NK-92 (cell line): Measurements from ENCODE around the gene PRKCQ.

Source experiments
- DNase-seq: peaks from one replicate; lab custom pipeline; 2025; ENCODE audit not compliant: unreplicated experiment; lab: John Stamatoyannopoulos, UW

The PRKCQ gene

DNA sequence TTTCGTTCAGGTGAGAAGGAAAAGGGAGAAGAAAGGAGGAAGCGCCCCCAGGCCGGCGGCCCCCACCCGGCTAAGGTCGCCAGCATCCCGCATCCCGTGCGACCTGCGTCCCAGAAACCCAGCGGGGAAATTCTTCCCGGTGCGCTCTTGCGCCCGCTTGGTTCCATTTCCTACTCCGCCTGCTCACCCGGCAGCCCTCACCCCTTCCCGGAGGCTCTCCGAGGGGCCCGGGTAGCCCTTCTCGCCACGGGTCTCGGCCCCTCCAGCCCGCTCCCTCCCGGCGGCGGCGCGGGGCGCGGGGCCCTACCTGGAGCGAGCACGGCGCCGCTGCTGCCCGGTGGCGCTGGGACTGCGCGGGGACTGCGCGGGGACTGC, at the start of gene PRKCQ:
PRKCQ (minus strand) TSS at position 373 of the 375 bp plus-strand sequence. CDS start 65,141 bp downstream, outside the sequence.
- no peak for DNase-seq

DNA sequence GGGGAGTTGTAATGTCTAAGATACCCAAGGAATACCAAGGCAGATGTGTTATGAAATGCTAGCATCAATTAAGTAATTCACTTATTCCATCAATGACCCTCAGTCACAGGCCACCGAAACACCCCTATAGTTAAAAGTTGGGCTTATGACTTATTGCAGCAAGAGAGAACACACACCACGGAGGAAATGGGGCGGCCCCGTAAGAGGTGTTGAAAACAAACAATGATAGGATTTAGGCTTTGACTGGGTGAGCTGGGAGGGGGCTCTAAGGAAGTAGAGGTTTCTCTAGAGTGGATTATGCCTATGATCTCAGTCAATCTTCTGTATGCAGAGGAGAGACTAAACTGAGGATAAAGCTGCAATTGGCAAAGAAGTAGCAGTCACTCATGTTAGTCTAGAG, 45.4 kb upstream of the PRKCQ start:
- DNase-seq: no peak

DNA sequence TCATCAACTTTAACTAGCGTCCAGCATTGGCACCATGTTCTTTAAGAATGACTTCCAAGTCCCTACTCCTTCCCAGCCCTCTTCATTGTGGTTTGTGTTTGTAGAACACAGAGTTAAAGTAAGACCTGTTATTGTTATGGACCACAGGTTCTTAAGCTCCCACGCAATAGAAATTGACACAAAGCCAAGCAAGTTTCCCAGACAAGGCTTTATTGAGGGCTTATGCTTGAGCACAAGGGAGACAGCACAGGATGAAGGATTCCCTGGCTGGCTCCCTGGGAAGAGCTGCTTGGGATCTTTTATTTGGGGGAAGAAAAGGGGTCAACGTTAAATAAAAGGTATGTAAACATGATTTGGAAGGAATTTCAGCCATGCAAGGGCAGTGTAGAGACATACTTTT, 44.3 kb upstream of the PRKCQ start:
- no peak for DNase-seq

DNA sequence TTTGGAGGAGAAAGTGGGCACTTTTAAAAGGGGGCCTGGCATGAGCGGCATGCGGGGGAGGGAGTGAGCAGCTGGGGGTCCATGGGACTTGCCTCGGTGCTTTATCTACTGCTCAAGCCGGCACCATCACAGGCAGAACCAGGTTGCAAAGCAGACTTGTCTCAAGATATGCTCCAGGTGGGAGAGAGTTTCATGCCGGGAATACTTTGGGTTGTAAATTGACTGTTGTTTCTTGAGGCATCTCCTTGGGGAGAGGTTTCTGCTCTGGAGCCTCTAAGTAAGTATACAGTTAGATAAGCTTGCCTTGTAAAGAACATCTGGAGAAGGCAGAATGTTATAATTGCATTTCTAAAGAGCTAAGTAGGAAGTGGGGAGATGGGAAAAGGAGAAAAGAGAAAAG, 42.8 kb upstream of the PRKCQ start:
- no peak for DNase-seq

DNA sequence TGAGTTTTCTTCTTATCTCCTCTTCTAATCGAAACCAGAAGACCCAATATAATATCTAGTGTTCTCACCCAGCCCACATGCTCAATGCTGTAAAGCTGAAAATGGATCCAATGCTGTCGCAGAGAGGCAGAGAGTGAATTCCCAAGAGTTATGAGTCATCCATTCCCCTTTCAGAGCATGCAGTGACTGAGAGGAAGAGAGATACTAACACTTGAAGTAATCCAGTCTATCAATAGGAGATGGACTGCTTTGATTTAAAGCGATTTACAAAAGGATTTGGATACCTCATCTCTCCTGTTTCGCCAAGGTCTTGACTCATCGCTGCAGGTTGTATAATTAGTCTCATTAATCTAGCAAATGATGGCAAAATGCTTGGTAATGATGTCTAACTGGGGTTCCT, 41.5 kb upstream of the PRKCQ start:
- no peak for DNase-seq

DNA sequence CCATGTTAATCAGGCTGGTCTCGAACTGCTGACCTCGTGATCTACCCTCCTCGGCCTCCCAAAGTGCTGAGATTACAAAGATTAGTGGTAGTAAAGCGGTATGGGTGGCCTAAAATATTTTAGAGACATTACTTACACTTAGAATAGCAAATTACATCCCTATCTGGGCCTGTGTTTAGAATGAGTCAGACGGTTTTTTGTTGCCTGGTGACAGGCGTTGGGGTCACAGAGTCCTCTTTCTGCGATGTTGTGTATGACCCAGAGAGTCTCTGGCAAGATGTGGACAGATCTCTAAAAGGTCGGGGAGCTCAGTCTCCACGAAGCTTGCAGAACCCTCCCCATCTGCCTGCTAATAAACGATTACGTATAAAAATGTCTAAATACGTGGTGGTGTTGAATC, 39.6 kb upstream of the PRKCQ start:
- DNase-seq: no peak

DNA sequence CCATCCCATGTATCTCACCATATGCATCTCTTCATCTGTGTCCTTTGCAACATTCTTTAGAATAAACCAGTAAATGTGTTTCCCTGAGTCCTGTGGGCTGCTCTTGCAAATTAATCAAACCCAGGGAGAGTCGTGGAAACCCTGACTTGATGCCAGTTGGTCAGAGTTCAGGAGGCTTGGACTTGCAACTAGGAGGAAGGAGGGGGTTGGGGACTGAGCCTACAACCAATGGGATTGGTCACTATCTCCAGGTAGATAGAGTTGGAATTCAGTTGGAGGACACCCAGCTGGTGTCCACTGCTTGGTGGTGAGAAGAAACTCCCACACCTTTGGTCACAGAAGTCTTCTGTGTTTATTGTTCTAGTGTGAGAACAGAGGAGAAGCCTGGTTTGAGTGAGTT, 38.3 kb upstream of the PRKCQ start:
- DNase-seq: no peak

DNA sequence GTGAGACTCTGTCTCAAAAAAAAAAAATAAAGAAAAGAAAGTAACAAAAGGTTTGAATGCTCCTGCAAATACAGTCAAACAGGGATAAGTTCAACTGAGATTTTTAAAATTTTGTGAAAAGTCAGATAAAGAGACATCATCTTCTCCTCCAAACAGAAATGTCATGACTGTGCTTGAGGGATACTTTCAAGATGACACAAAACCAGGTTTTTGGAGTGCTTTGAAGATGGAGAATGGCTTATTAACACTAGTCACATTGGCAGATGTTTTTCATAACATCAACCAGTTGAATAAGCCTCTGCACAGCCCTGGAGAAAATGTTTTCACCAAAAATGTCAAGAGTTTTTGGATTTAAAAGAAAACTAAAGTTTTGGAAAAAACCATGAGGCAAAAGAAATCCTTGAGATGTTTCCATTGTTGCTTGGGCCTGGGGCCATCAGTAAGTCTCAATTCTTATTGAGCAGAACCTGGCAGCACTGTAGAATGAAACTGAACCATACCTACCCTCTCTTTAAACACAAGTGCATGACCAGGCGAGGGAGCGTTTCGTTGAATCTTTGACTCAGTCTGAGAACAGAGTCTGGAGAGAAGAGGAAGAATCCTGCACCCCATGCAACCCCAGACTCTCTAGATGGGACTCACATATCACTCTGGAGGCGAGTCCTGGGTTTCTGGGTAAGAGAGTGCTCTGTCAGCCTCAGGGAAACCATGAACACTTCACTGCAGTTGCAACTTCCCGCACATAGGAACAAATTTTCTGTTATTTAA, 37.4 kb upstream of the PRKCQ start:
- DNase-seq: no peak

DNA sequence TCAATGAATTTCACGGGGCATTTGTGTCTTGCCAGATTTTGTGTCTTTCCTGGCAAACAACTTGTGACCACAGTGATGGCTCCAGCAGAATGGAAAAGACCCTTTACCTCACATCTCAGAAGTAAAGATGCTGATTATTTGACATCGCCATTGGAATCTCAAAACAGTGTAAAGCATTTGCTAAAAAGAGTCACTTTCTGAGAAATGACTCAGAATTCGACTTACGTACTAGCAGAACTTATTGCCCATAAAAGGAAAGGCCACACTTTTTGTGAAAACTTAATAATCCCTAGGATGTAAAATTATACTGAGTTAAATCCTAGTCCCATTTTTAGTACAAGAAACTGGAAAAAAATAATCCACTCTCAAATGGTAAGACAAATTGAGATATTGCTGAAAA, 35.9 kb upstream of the PRKCQ start:
- DNase-seq: no peak

DNA sequence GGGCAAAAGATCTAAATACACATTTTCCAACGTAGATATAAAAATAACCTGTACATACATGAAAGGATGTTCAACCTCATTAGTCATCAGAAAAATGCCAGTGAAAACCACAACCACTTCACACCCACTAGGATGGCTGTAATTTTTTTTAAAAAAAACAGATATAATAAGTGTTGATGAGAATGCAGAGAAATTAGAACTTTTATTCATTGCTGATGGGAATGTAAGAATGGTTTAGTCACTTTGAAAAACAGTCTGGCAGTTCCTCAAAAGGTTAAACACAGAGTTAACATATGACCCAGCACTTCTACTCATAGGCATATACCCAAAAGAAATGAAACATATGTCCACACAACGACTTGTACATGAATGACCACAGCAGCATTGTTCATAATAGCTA, 32.3 kb upstream of the PRKCQ start:
- no peak for DNase-seq

DNA sequence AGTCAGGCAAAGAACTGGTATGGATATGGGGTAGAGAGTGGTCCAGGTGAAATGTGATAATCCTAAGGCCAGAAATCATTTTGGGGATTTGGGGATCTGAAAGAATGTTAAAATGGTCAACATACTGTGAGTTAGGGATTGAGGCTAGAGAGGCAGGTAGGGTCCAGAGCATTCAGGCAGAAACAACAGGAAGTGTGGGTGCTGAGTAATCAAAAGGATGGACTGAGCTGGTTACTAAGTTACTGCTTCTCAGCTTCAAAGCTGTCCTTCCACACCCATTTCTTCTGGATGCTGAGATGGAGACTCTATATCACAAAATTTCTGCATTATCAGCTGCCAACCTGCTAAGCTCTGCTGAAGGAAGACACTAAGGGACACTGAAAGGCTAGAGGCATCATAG, 30.6 kb upstream of the PRKCQ start:
- DNase-seq: no peak

DNA sequence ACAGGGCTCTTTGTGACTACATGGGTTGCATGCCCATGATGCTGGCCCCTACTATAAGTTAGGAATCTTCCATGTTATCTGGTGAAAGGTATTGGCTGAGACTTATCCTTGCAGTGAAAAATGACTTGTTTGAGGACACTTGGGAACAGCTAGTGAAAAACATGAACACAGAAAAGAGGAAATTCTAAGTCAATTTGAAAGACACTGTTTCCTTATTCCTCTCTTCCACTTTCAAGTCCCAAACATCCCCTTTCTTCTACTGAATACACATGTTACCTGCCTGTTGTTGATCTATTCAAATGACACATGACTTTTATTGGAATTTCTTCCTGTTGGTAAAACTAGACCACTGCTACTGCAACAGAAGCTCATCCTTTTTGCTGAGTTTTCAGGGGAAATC, 29.5 kb upstream of the PRKCQ start:
- no peak for DNase-seq

DNA sequence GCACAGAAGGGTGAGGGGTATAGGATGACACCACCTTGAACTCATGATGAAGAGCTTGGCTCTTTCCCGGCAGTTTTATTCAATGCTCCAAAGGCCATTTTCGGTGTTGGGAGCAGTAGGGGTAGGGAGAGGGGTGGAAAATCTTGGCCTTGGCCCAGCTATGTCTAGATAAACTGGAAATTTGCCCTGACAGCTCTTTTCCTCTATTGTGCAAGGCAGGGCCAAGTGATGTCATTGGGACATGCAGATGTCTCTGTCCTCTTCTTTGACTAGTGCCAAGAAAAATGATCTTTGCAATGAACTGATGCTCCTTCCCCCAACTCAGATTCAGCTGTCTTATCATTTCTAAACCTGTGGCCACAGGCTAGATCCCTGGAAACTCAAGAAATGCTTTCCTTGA, 27.7 kb upstream of the PRKCQ start:
- no peak for DNase-seq

DNA sequence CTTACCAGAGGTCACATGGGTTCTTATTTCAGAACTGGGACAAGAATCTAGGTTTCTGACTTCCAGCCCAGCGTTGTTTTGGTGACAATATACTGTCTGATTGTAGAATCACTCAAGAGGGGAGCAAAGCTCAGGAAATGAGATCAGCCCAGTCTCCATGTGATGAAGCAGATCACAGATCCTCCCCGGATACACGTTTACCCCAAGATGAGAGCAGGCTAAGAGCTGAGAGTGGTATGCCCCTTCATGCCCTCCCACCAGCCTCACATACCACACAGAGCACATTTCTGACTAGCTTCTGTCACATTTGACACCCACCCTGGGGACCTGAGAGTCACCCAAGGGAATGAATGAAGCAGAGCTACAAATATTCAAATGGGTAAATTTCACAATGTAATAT, 27.1 kb upstream of the PRKCQ start:
- no peak for DNase-seq

DNA sequence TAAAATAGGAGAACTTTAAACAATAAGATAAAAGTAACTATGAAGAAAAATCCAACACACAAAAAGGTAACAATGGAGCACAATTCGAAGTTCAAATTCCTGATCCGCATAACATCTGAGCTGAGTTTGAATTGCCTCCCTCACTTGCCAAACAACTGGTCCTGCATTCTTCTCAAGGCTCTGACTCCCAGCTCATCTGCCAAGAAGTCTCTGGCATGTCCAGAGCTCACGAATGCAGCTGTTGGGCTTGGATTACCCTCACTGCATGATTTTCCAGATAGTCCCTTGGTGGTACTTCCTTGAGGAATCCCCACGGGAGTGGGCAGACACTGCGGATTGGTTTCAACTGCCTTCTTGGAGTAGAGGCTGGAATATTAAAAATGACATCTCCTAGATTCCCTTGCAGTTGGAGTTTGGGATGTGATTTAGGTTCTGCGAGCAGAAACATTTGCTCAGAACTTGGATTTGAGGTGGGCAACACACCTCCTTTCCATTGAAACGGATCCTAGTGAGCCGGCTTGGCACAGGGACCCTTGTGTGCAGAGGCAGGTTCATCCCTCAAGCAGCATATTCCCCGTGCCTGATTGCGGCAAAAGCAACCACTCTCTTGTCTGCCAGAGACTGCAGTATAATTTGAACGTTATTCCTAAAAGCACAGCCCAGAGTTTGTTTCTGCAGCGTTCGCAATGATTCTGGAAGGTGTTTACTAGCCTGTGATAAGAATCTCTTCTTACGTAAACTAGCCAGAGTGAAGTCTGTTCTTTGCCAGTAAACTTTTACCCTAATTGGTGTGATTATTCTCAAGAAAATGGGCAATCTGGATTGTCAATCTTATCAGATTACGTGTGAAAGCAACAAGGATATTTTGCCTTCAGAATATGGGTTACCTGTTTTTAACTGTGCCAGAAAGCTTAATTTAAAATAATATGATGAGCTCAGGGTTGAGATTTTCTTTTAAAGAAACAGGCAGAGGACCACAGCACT, 23.4 kb upstream of the PRKCQ start:
- DNase-seq: no peak

DNA sequence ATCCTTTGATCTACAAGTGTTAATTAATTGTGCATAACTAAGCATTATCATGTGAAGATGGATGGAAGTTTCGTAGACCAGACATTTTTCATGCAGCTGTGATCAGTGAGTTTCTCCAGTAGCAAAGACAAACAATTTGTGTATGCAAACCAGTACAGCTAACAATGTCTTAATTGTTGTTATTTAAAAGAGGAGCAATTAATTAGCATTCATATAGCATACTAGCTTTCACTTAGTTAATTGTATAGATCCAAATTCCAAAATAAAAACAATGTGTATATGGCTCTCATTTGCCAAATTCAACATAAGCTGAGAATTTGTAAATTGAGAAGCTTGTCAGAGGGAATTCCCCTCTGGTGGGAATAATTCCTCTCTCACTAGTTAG, 22.6 kb upstream of the PRKCQ start:
- no peak for DNase-seq

DNA sequence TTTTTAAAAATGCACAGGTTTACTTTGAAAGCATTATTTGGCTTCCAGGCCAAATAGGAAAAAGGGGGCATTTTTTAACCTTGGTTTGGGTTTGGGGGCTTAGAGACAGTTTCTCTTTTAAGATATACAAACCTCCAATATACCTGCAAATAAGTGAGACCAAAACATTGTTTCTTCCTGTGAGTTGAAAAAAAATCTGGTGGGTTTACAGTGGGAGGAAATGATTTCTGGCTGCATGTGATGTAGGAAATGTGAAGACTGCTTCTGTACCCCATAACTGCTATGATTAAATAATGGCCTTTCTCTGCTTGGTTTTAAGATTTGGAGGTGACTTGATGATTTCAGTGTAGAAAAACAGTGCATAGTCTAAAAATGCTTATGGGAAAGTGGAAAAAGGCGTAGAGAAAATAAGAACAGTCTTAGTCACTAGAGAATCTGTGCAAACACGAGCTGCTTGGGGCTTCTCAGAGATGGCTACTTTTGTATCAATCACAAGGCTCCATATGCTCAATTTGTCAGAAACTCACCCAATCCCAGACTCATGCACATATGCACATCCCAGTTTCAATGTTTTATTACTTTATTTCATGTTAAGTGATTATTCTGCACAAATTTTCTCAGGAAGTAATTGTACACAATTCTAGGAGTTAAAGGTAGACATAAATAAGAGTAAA, 22.1 kb upstream of the PRKCQ start:
- no peak for DNase-seq

DNA sequence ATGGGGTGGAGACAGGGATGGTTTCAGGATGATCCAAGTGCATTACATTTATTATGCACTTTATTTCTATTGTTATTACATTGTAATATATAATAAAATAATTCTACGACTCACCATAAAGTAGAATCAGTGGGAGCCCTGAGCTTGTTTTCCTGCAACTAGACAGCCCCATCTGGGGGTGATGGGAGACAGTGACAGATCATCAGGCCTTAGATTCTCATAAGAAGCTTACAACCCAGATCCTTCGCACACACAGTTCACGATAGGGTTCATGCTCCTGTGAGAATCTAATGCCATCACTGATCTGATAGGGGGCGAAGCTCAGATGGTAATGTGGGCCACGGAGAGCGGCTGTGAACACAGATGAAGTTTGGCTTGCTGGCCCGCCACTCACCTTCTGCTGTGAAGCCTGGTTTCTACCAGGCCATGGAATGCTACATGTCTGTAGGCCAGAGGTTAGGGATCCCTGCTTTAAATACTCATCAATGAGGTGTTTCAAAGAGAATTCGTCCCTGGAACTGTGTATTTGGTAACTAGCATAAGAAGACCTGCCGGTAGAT, 21.2 kb upstream of the PRKCQ start:
- DNase-seq: no peak

DNA sequence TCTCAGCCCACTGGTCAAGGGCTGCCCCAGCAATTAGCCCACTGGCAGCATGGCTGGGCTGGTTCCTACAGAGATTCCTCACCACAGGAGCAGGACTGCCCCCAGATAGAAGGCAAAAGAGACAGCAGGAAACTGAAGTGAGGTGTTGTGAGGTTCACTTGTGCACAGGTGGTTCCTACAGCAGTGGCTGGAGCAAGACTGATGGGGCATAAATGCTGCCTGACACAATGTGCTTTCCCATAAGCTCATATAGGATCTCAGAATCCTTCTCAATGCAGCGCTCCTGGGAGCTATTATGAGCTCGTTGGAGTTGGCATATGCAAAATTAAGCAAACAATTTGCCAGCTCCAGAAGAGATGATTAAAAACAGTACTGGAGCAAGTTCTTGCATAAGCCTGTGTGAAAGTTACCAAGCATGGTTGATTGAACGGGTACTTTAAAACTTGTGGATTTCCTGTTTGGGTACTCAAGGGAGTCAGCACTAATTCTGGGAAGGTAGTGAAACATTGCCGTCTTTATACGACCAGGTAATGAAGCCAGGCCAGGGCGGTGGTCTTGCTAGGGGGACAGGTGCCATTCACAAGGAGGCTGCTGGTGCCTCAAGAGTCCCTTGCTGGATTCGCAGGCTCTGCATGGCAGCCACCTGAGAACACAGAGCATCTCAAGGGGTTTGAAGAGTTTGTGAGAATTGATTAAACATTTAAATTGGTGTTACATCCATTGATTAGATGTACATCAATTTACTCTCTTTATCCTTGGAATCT, 20.3 kb upstream of the PRKCQ start:
- no peak for DNase-seq

DNA sequence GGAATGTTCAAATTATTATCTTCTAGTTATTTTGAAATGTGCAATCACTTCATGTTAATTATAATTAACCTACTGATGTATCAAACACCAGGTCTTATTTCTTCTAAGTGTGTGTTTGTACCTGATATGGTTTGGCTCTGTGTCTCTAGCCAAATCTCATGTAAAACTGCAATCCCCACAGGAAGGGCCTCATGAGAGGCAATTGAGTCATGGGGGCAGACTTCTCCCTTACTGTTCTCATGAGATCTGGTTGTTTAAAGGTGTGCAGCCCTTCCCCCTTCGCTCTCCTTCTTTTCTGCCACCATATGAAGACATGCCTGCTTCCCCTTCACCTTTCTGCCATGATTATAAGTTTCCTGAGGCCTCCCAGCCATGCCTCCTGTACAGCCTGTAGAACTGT, 18.6 kb upstream of the PRKCQ start:
- DNase-seq: no peak

DNA sequence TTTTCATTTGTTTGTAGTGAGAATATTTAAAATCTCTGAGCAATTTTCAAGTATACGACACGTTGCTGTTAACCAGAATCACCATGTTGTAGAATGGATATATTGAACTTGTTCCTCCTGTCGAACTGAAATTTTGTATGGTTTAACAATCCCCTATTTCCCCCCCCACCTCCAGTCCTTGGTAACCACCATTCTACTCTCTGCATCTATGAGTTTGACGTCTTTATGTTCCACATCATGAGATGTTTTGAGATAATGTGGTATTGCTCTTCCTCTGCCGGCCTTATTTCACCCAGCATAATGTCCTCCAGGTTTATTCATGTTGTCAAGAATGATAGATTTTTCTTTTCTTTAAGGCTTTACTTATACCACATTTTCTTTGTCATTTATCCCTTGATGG, 17.4 kb upstream of the PRKCQ start:
- DNase-seq: no peak
